ES-I3 (cell line): ENCODE data around the gene PLXNA4.

Experiments
- H3K36me3 ChIP-seq: 2 replicates; pipeline ENCODE4 v1.6.1; 2013; ENCODE audit warnings: mild to moderate bottlenecking, low read length, control low read depth, moderate library complexity; ENCODE audit not compliant: insufficient read depth
- H3K4me1 ChIP-seq: 2 replicates; pipeline ENCODE4 v1.6.1; 2013; ENCODE audit warnings: mild to moderate bottlenecking, control low read depth, low read length; ENCODE audit not compliant: insufficient read depth
- H3K9ac ChIP-seq: 2 replicates; pipeline ENCODE4 v1.6.1; 2013; ENCODE audit warnings: low read depth, mild to moderate bottlenecking, low read length, moderate library complexity
- H3K9me3 ChIP-seq: 2 replicates; pipeline ENCODE4 v1.6.1; 2013; ENCODE audit warnings: mild to moderate bottlenecking, low read length, moderate library complexity; ENCODE audit not compliant: control insufficient read depth, insufficient read depth

The PLXNA4 gene

GRCh38 chr7:132462478-132462877 is 113.8 kb downstream of the PLXNA4 start:
- Histone ChIP-seq H3K9ac (no peak overlapping the region), H3K4me1 (peaks cover 17% of the 10 kb centered on the region), H3K9me3 (no peaks in the 10 kb centered on the region), H3K36me3 (no peaks in the 10 kb centered on the region)

GRCh38 chr7:132461032-132461592 is 115.2 kb downstream of the PLXNA4 start:
- no peaks in the 10 kb centered on the region for H3K9me3 ChIP-seq
- peaks cover 17% of the 10 kb centered on the region for H3K4me1 ChIP-seq
- H3K36me3 ChIP-seq, result no peaks in the 10 kb centered on the region
- no peak overlapping the region for H3K9ac ChIP-seq

- Histone ChIP-seq H3K36me3 (no peaks in the 10 kb centered on the region), H3K4me1 (peaks cover 9% of the 10 kb centered on the region), H3K9me3 (no peaks in the 10 kb centered on the region), H3K9ac (no peak overlapping the region)
Measured at GRCh38 chr7:132458729-132459128, 117.5 kb downstream of the PLXNA4 start.

GRCh38 chr7:132457658-132458057 is 118.6 kb downstream of the PLXNA4 start:
- Histone ChIP-seq H3K9me3 (no peaks in the 10 kb centered on the region), H3K4me1 (peaks cover 9% of the 10 kb centered on the region), H3K36me3 (no peaks in the 10 kb centered on the region), H3K9ac (no peak overlapping the region)

- no peaks in the 10 kb centered on the region for H3K36me3 ChIP-seq
- no peak overlapping the region for H3K9ac ChIP-seq
- H3K9me3 ChIP-seq, result no peaks in the 10 kb centered on the region
- peaks cover 9% of the 10 kb centered on the region for H3K4me1 ChIP-seq
Measured at GRCh38 chr7:132456418-132456817, 119.9 kb downstream of the PLXNA4 start.

- no peaks in the 10 kb centered on the region for H3K36me3 ChIP-seq
- no peak overlapping the region for H3K9ac ChIP-seq
- no peaks in the 10 kb centered on the region for H3K9me3 ChIP-seq
- peaks cover 2% of the 10 kb centered on the region for H3K4me1 ChIP-seq
Measured at GRCh38 chr7:132455378-132455777, 120.9 kb downstream of the PLXNA4 start.

GRCh38 chr7:132453826-132454225 is 122.4 kb downstream of the PLXNA4 start:
- Histone ChIP-seq H3K9me3 (no peaks in the 10 kb centered on the region), H3K4me1 (no peaks in the 10 kb centered on the region), H3K9ac (no peak overlapping the region), H3K36me3 (no peaks in the 10 kb centered on the region)

GRCh38 chr7:132451161-132451560 is 125.1 kb downstream of the PLXNA4 start:
- Histone ChIP-seq H3K4me1 (peaks cover 4% of the 10 kb centered on the region; the same call in 1 of the 2 replicates), H3K9me3 (no peaks in the 10 kb centered on the region; the same call in 1 of the 2 replicates), H3K36me3 (no peaks in the 10 kb centered on the region), H3K9ac (no peak overlapping the region)

GRCh38 chr7:132450696-132451095 is 125.6 kb downstream of the PLXNA4 start:
- H3K4me1 ChIP-seq, result peaks cover 4% of the 10 kb centered on the region; the same call in 1 of the 2 replicates
- H3K36me3 ChIP-seq, result no peaks in the 10 kb centered on the region
- no peaks in the 10 kb centered on the region; the same call in 1 of the 2 replicates for H3K9me3 ChIP-seq
- no peak overlapping the region for H3K9ac ChIP-seq

- Histone ChIP-seq H3K36me3 (no peaks in the 10 kb centered on the region), H3K9ac (no peak overlapping the region), H3K9me3 (no peaks in the 10 kb centered on the region; the same call in 1 of the 2 replicates), H3K4me1 (peaks cover 4% of the 10 kb centered on the region; the same call in 1 of the 2 replicates)
Measured at GRCh38 chr7:132450188-132450587, 126.1 kb downstream of the PLXNA4 start.

GRCh38 chr7:132446666-132447278 is 129.5 kb downstream of the PLXNA4 start:
- no peaks in the 10 kb centered on the region; the same call in 1 of the 2 replicates for H3K9me3 ChIP-seq
- no peaks in the 10 kb centered on the region for H3K36me3 ChIP-seq
- peaks cover 4% of the 10 kb centered on the region; the same call in 1 of the 2 replicates for H3K4me1 ChIP-seq
- H3K9ac ChIP-seq, result no peak overlapping the region

- Histone ChIP-seq H3K9ac (no peak overlapping the region), H3K4me1 (peaks cover 4% of the 10 kb centered on the region; the same call in 1 of the 2 replicates), H3K36me3 (no peaks in the 10 kb centered on the region), H3K9me3 (no peaks in the 10 kb centered on the region; the same call in 1 of the 2 replicates)
Measured at GRCh38 chr7:132446260-132446659, 130.0 kb downstream of the PLXNA4 start.

GRCh38 chr7:132443761-132444520 is 132.3 kb downstream of the PLXNA4 start:
- Histone ChIP-seq H3K9me3 (no peaks in the 10 kb centered on the region; the same call in 1 of the 2 replicates), H3K4me1 (peaks cover 4% of the 10 kb centered on the region; the same call in 1 of the 2 replicates), H3K9ac (no peak overlapping the region), H3K36me3 (no peaks in the 10 kb centered on the region)

- Histone ChIP-seq H3K9me3 (no peaks in the 10 kb centered on the region), H3K4me1 (peaks cover 4% of the 10 kb centered on the region; the same call in 1 of the 2 replicates), H3K9ac (no peak overlapping the region), H3K36me3 (no peaks in the 10 kb centered on the region)
Measured at GRCh38 chr7:132441935-132442334, 134.3 kb downstream of the PLXNA4 start.
